ENCODE measurements around the gene EPHB2.

GRCh38 chr1:22818061-22818770, 107.6 kb downstream of the EPHB2 start:
- TF ChIP-seq POLR2A (IDR thresholded peaks at IDR 0.05; ENCODE audit: extremely low read depth, insufficient read length), result no peak
- TF ChIP-seq, protein P1, sequence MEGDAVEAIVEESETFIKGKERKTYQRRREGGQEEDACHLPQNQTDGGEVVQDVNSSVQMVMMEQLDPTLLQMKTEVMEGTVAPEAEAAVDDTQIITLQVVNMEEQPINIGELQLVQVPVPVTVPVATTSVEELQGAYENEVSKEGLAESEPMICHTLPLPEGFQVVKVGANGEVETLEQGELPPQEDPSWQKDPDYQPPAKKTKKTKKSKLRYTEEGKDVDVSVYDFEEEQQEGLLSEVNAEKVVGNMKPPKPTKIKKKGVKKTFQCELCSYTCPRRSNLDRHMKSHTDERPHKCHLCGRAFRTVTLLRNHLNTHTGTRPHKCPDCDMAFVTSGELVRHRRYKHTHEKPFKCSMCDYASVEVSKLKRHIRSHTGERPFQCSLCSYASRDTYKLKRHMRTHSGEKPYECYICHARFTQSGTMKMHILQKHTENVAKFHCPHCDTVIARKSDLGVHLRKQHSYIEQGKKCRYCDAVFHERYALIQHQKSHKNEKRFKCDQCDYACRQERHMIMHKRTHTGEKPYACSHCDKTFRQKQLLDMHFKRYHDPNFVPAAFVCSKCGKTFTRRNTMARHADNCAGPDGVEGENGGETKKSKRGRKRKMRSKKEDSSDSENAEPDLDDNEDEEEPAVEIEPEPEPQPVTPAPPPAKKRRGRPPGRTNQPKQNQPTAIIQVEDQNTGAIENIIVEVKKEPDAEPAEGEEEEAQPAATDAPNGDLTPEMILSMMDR (IDR thresholded peaks at IDR 0.05; ENCODE audit: low read depth, low read length), result no peak
- no peak for TF ChIP-seq MYC (IDR thresholded peaks at IDR 0.05; ENCODE audit: low read depth, low read length)
- peak; percentile 40; the same call in 1 of the 2 replicates for TF ChIP-seq MAX (IDR thresholded peaks at IDR 0.05; ENCODE audit: low read depth, low read length)
